ENCODE measurements around the gene SETBP1. TPM values are rescaled to one million over a fixed set of nuclear protein-coding genes. Genes with fewer than 3 reads are reported as not detected.

SETBP1 gene
- total RNA-seq, 4 donors from 2014 or later = 16.2 to 33.6 (median 24.4) TPM

- Histone ChIP-seq H3K9me3 (no peaks in the 10 kb centered on the region), H3K36me3 (no peaks in the 10 kb centered on the region), H3K27me3 (no peaks in the 10 kb centered on the region), H3K4me3 (no peak overlapping the region), H3K27ac (peak overlapping the region in 2 of 4 donors; percentile 49 to 56), H3K4me1 (peaks cover 7 to 24% (median 11%) of the 10 kb centered on the region in 4 donors)
- no peak for TF ChIP-seq EP300 (IDR thresholded peaks at IDR 0.05; ENCODE audit: low read depth)
- TF ChIP-seq POLR2A (IDR thresholded peaks at IDR 0.05) = no peak
- TF ChIP-seq POLR2AphosphoS5 (IDR thresholded peaks at IDR 0.05) = no peak
- no peak for TF ChIP-seq CTCF (IDR thresholded peaks at IDR 0.05)
- WGBS, 2 donors (ENCODE audit: low coverage in 1 of 2) = 76 to 79% methylated on average over 5 to 7 of the region's 7 CpGs
- in situ Hi-C loops (cut with MboI; ENCODE audit: low pct_ligation_motif_present in 1 of 4, low pct_unique_long_range_greater_than_20kb in 1 of 4, low sequenced_read_pairs in 3 of 4) (loop anchor here in 1 of 4 donors (25.0 kb wide), 1 partner anchor 132 kb away; the partner anchor contains the start of gene SETBP1), intact Hi-C loops (cut with DNase I; ENCODE audit: low total_unique reads) (no loop called here)
- no peak for DNase-seq
Observed at GRCh38 chr18:44818668-44819403, 138.1 kb downstream of the SETBP1 start.

GRCh38 chr18:44819944-44820510 lies 139.3 kb downstream of the SETBP1 start:
- Histone ChIP-seq H3K4me1 (peaks cover 15 to 35% (median 20%) of the 10 kb centered on the region in 4 donors), H3K36me3 (no peaks in the 10 kb centered on the region), H3K4me3 (no peak overlapping the region), H3K9me3 (no peaks in the 10 kb centered on the region), H3K27ac (peak overlapping the region in 1 of 4 donors; percentile 56), H3K27me3 (no peaks in the 10 kb centered on the region)
- in situ Hi-C loops (cut with MboI; ENCODE audit: low pct_ligation_motif_present in 1 of 4, low pct_unique_long_range_greater_than_20kb in 1 of 4, low sequenced_read_pairs in 3 of 4) (loop anchor here in 1 of 4 donors (25.0 kb wide), 1 partner anchor 133 kb away; the partner anchor contains the start of gene SETBP1), intact Hi-C loops (cut with DNase I; ENCODE audit: low total_unique reads) (loop anchor here (5.0 kb wide), 1 partner anchor 548 kb away; no protein-coding TSS in a partner anchor)
- 85 to 89% methylated on average over 3 to 5 of the region's 6 CpGs for WGBS, 2 donors (ENCODE audit: low coverage in 1 of 2)
- no peak for DNase-seq
- TF ChIP-seq POLR2AphosphoS5 (IDR thresholded peaks at IDR 0.05) (peak in 1 of 3 donors; percentile 14), CTCF (IDR thresholded peaks at IDR 0.05) (no peak)

GRCh38 chr18:44821924-44822323 lies 141.2 kb downstream of the SETBP1 start:
- no peak for DNase-seq
- intact Hi-C loops (cut with DNase I; ENCODE audit: low total_unique reads) (loop anchor here (5.0 kb wide), 1 partner anchor 550 kb away; no protein-coding TSS in a partner anchor), in situ Hi-C loops (cut with MboI; ENCODE audit: low pct_ligation_motif_present in 1 of 4, low pct_unique_long_range_greater_than_20kb in 1 of 4, low sequenced_read_pairs in 3 of 4) (loop anchor here in 1 of 4 donors (25.0 kb wide), 1 partner anchor 135 kb away; the partner anchor contains the start of gene SETBP1)
- Histone ChIP-seq H3K4me3 (no peak overlapping the region), H3K36me3 (no peaks in the 10 kb centered on the region), H3K27ac (peak overlapping the region in 1 of 4 donors; percentile 15), H3K4me1 (peaks cover 27 to 54% (median 31%) of the 10 kb centered on the region in 4 donors), H3K27me3 (no peaks in the 10 kb centered on the region), H3K9me3 (no peaks in the 10 kb centered on the region)
- WGBS, 2 donors (ENCODE audit: low coverage in 1 of 2) = 36 to 43% methylated on average over 1 of the region's 1 CpG
- TF ChIP-seq POLR2A (IDR thresholded peaks at IDR 0.05) = no peak
- TF ChIP-seq CTCF (IDR thresholded peaks at IDR 0.05) = no peak
- no peak for TF ChIP-seq EP300 (IDR thresholded peaks at IDR 0.05; ENCODE audit: low read depth)
- no peak for TF ChIP-seq POLR2AphosphoS5 (IDR thresholded peaks at IDR 0.05)

- H3K4me3 ChIP-seq = no peak overlapping the region
- no peaks in the 10 kb centered on the region for H3K27me3 ChIP-seq
- no peak for TF ChIP-seq EP300 (IDR thresholded peaks at IDR 0.05; ENCODE audit: low read depth)
- no peak for TF ChIP-seq POLR2A (IDR thresholded peaks at IDR 0.05)
- TF ChIP-seq POLR2AphosphoS5 (IDR thresholded peaks at IDR 0.05) = no peak
- no peak for TF ChIP-seq CTCF (IDR thresholded peaks at IDR 0.05)
- in situ Hi-C loops (cut with MboI; ENCODE audit: low pct_ligation_motif_present in 1 of 4, low pct_unique_long_range_greater_than_20kb in 1 of 4, low sequenced_read_pairs in 3 of 4) = loop anchor here in 1 of 4 donors (25.0 kb wide), 1 partner anchor 136 kb away; the partner anchor contains the start of gene SETBP1
- H3K27ac ChIP-seq = peak overlapping the region in 3 of 4 donors; percentile 52 to 63 (median 62)
- no peak for DNase-seq
- WGBS, 2 donors (ENCODE audit: low coverage in 1 of 2) = 47% methylated on average over 3 of the region's 3 CpGs; no CpG with 5 or more reads in 1 of the 2 donors
- peaks cover 28 to 60% (median 34%) of the 10 kb centered on the region in 4 donors for H3K4me1 ChIP-seq
- no peaks in the 10 kb centered on the region for H3K36me3 ChIP-seq
- no peaks in the 10 kb centered on the region for H3K9me3 ChIP-seq
- intact Hi-C loops (cut with DNase I; ENCODE audit: low total_unique reads) = loop anchor here (5.0 kb wide), 1 partner anchor 551 kb away; no protein-coding TSS in a partner anchor
Observed at GRCh38 chr18:44823286-44823685, 142.6 kb downstream of the SETBP1 start.
